G401 (cell line): Measurements from ENCODE around the gene BANP. TPM values are rescaled to one million over a fixed set of nuclear protein-coding genes. Genes with fewer than 3 reads are reported as not detected.

Experiments used
- DNase-seq: peaks from one replicate; pipeline ENCODE4 v3.0.0-alpha.2; 2015; ENCODE audit warnings: low spot score
- in situ Hi-C: cut with HindIII; loops from 2 replicates; pipeline ENCODE4 v1.10.0; 2016; ENCODE audit warnings: low sequenced_read_pairs, mixed read lengths
- total RNA-seq: library from RNA; depleted of rRNA; stranded (reverse); fragments of >200 nt; shearing (Covaris generic); gene quantifications from 2 replicates; pipeline ENCODE4 v1.2.3, GENCODE V29; 2014

Gene BANP
- total RNA-seq, 1 experiment from 2014 or later = 28.4 TPM

- DNase-seq = no peak
- in situ Hi-C loops = no loop called here
These were observed 4.5 kb upstream of the BANP start for GRCh38 chr16:87946596-87947347.

- no peak for DNase-seq
- in situ Hi-C loops = no loop called here
These were observed 3.7 kb upstream of the BANP start for GRCh38 chr16:87947356-87948118.

- in situ Hi-C loops = no loop called here
- DNase-seq = no peak
These were observed 3.1 kb upstream of the BANP start for GRCh38 chr16:87948119-87948545.

GRCh38 chr16:87948735-87949070 is 2.5 kb upstream of the BANP start:
- no peak for DNase-seq
- in situ Hi-C loops = no loop called here

- in situ Hi-C loops = no loop called here
- DNase-seq = no peak
These were observed 2.0 kb upstream of the BANP start for GRCh38 chr16:87949071-87949744.

GRCh38 chr16:87951552-87952538 is 611 bp downstream of the BANP start:
- DNase-seq = no peak
- in situ Hi-C loops = no loop called here

- DNase-seq = no peak
- in situ Hi-C loops = no loop called here
These were observed 1.5 kb downstream of the BANP start for GRCh38 chr16:87952751-87953150.

- in situ Hi-C loops = no loop called here
- DNase-seq = no peak
These were observed 2.3 kb downstream of the BANP start for GRCh38 chr16:87953308-87954215.

GRCh38 chr16:87954361-87954760 is 3.1 kb downstream of the BANP start:
- in situ Hi-C loops = no loop called here
- no peak for DNase-seq

- in situ Hi-C loops = no loop called here
- DNase-seq = no peak
These were observed 3.6 kb downstream of the BANP start for GRCh38 chr16:87954826-87955225.

GRCh38 chr16:87955302-87956097 is 4.3 kb downstream of the BANP start:
- in situ Hi-C loops = no loop called here
- DNase-seq = no peak

GRCh38 chr16:87956098-87956364 is 4.8 kb downstream of the BANP start:
- no peak for DNase-seq
- in situ Hi-C loops = no loop called here

- DNase-seq = no peak
- in situ Hi-C loops = no loop called here
These were observed 5.4 kb downstream of the BANP start for GRCh38 chr16:87956365-87957231.

- DNase-seq = no peak
- in situ Hi-C loops = no loop called here
These were observed 6.3 kb downstream of the BANP start for GRCh38 chr16:87957296-87958094.

- in situ Hi-C loops = no loop called here
- DNase-seq = no peak
These were observed 7.4 kb downstream of the BANP start for GRCh38 chr16:87958632-87959031.

- DNase-seq = no peak
- in situ Hi-C loops = no loop called here
These were observed 8.3 kb downstream of the BANP start for GRCh38 chr16:87959391-87959990.
